ENCODE measurements around the gene KLF7.

Gene KLF7

DNA sequence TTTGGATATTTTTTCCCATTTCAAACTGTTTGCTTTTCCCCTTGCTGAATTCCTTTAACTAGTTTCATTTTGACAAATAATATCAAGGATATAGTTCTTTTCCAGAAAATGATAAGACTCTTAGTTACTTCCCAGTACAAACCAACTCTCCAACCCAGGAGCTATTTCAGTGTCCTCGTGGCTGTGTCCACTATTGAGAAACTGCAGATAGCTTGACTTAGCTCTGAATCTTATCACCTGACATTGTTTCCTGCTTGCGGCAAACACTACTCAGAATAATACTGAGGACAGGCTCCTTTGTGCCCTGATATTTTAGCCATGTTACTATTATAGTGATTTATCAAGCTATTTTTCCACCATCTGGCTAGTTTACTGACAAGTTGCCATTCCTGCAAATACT lies 74.6 kb downstream of the KLF7 start:
- DNase-seq: peak; percentile 26 to 35

- no peak for DNase-seq
Measured at GRCh38 chr2:207090389-207090788, 75.4 kb downstream of the KLF7 start.

- DNase-seq: no peak
Measured at GRCh38 chr2:207088839-207089238, 76.9 kb downstream of the KLF7 start.

DNA sequence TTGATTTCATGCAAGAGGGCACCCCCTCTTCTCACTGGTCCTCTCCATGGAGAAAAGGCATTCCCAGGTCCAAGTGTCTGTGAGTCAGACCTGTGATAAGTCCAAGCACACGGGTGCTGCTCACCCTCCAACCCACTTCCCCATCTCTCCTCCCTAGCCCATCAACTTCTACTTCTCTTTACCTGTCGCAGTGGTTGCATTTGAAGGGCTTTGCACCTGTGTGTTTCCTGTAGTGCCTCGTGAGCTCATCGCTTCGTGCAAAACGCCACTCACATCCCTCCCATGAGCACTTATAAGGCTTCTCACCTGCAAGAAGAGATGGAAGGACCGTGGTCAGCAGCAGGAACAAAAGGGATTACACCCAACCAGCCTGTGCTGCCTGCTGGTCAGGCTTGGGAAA lies 77.5 kb downstream of the KLF7 start:
- DNase-seq: no peak

GRCh38 chr2:207087046-207087902 lies 78.5 kb downstream of the KLF7 start:
- no peak for DNase-seq

GRCh38 chr2:207086136-207086535 lies 79.6 kb downstream of the KLF7 start:
- no peak for DNase-seq

- DNase-seq: no peak
Measured at GRCh38 chr2:207085110-207085509, 80.6 kb downstream of the KLF7 start.

GRCh38 chr2:207083361-207084110 lies 82.2 kb downstream of the KLF7 start:
- no peak for DNase-seq

- DNase-seq: no peak
Measured at GRCh38 chr2:207082619-207083018, 83.1 kb downstream of the KLF7 start.

DNA sequence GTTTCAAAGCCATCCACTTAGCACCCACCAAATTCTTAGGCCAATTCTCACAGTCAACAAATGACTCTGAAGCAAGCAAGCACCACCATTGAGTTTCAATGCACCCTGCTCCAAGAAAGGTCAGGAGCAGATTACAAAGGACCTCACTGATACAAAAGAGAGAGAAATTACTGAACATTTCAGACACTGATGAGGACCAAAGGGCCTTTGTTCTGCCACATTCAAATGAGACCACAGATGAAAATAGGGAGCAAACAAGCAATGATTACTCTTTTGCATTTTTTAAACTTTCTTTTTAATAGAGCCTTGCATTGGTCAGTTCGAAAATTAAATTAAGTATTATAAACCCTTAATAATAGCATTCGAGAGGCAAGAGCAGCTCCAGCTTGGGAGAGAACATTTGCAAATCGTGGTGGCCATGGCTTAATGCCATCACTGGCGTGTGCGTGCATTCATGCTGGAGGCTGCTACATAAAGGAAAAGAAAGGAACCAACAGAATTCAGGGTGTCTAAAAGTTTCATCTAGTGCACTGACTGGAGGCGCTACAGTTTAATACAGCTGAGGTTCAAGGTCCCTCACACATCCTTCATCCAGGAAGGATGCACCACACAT lies 87.5 kb downstream of the KLF7 start:
- DNase-seq: no peak

DNA sequence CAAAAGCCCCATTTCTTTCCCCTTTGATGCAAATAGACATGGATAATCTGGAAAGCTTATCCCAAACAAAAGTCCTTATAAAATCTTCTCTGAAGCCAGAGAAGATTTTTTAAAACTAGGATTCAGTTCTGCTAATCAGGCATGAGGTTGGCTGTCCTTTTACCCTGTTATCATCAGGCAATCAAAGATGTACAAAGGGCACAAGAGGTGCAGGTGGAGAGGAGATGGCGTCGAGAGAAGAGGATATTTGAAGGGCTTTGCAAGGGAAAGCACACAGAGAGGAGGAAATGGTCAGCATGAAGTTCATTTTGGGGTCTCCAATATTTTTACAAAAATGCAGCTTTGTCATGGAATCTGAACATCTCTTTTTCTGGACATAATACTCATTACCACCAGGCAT lies 88.5 kb downstream of the KLF7 start:
- DNase-seq: no peak

- DNase-seq: no peak
Measured at GRCh38 chr2:207075456-207075855, 90.3 kb downstream of the KLF7 start.

DNA sequence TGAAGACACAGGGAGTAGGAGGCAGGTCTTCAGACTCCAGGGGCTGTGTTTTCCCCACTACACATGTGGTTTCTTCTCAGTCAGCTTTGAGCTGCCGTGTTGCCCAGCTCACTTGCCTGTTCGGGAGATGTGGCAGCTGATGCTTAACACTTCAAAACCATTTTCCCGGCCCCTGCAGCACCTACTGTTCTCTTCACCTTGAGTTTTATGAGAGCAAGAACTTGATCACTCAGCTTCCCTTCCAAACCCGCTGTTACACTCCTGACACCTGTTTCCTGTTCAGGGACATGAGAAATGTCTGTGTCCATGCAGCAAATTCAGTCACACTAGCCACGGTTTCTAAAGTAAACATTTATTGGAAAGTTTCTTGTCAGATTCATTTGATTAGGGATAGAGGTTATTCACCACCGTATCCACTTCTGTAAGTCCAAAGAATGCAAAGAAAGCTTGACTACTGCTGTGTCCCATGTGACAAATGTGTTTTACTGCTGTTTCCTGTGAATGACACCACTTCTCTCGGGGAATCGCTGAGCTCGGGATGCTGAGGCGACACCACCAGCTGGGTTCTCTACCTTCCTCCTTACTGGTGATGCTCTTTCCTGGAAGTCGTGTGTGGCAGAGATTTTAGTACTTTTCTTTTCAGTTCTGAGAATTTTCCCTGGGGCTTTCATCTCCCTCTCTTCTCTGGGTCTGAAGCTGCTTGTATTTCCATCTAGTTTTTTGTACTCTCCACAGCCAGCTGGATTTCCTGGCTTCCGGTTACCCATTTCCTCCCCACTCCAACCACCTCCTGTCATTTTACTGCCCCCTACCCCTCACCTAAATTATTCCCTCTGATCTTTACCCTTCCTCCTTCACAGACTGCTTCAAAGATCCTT lies 91.7 kb downstream of the KLF7 start:
- DNase-seq: peak; percentile 9 to 13

DNA sequence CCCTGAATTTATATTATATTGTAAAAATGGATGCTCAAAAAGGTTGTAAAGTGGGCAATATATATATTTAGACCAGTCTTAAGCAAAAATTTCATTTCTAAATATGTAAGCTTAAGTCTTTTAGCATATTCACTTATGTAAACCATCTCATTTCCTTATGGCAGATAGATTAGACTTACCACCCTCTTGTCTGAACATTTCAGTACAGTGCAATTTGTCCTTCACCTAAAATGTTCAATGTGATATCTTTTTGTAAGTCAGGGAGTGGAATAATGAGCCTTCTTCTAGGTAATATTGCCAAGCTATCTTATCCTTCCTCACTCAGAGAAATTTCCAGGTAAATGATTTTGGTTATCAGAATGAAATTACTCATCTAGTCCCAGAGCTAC lies 92.3 kb downstream of the KLF7 start:
- no peak for DNase-seq

DNA sequence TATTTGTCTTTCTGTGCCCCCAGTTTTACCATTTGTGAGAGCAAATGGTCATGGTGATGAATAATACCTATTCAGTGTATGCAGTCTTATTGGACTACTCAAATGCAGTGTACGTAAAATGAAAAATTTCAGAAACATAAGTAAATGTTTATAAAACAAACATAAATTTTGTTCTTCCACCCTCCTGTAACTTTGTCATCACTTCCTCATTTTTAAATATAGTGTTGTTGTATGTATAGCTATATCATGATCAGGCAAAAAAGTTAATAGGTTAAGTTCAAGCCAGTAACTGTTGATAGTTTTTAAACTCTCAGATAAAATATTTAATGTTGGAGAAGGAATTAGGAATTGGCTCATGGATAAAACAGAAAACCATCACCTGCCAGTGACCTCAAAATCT lies 93.2 kb downstream of the KLF7 start:
- no peak for DNase-seq

DNA sequence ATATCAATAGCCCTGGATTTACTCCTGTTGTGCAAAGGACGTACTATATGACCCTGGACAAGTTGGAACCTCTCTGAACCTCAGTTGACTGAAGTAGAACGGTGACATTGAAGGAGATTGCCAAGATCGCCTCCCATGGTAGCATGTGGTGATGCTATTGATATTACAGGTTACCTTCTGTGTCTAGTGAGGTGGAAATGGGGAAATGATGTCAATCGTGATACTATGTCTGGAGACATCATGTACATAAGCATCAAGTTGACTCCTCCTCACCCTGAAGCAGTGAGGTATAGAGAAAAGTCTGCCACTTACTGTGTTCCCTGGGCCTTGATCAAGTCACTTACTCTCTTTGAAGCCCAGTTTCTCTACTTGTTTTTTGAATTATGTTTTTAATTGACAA lies 93.9 kb downstream of the KLF7 start:
- DNase-seq: no peak

- DNase-seq: no peak
Measured at GRCh38 chr2:207067473-207067872, 98.3 kb downstream of the KLF7 start.

GRCh38 chr2:207066791-207067460 lies 98.8 kb downstream of the KLF7 start:
- DNase-seq: no peak

GRCh38 chr2:207066166-207066565 lies 99.6 kb downstream of the KLF7 start:
- DNase-seq: no peak

GRCh38 chr2:207064128-207064690 lies 101.5 kb downstream of the KLF7 start:
- no peak for DNase-seq

DNA sequence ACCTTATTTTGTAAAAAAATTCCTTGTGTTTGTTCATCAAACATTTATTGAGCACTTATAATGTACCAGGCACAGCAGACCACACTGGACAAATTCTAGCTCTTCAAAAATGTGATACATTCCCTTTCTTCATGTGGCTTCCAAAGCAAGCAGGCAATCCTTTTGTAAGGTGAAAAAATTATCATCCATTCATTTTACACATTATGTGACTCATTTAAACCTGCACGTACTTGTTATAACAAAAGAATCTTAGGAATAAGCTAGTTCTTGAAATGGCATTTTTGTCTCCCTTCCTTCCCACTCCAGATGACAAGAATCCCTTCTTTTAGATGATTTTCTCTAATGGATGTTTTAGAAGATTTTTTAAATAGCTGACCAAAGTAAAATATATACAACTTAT lies 104.6 kb downstream of the KLF7 start:
- no peak for DNase-seq

- no peak for DNase-seq
Measured at GRCh38 chr2:207055257-207055656, 110.5 kb downstream of the KLF7 start.
